ENCODE results near the gene ESPN. TPM values are rescaled to one million over a fixed set of nuclear protein-coding genes. Genes with fewer than 3 reads are reported as not detected.
A peak's percentile ranks its signal among the peaks of the same experiment; 100 is the strongest.

ESPN gene
- total RNA-seq, 1 experiment from 2014 or later = 9.3 TPM

GRCh38 chr1:6467224-6467623 lies 42.6 kb downstream of the ESPN start:
- H3K36me3 ChIP-seq (replicated peaks; ENCODE audit: control insufficient read depth, insufficient read depth, low read length) = peaks cover 12% of the 10 kb centered on the region
- H3K4me3 ChIP-seq (ENCODE audit: insufficient read depth, low read depth, low read length) = no peak overlapping the region
- DNase-seq = no peak
- H3K27me3 ChIP-seq (ENCODE audit: control insufficient read depth, insufficient read depth, low read length) = peaks cover 13% of the 10 kb centered on the region; the same call in 1 of the 2 replicates

GRCh38 chr1:6467744-6468688 lies 43.4 kb downstream of the ESPN start:
- no peak overlapping the region for H3K4me3 ChIP-seq (ENCODE audit: insufficient read depth, low read depth, low read length)
- peaks cover 12% of the 10 kb centered on the region for H3K36me3 ChIP-seq (replicated peaks; ENCODE audit: control insufficient read depth, insufficient read depth, low read length)
- no peak for DNase-seq
- H3K27me3 ChIP-seq (ENCODE audit: control insufficient read depth, insufficient read depth, low read length) = peaks cover 13% of the 10 kb centered on the region; the same call in 1 of the 2 replicates

GRCh38 chr1:6468729-6469461 lies 44.3 kb downstream of the ESPN start:
- Histone ChIP-seq H3K36me3 (replicated peaks; ENCODE audit: control insufficient read depth, insufficient read depth, low read length) (peaks cover 13% of the 10 kb centered on the region), H3K27me3 (ENCODE audit: control insufficient read depth, insufficient read depth, low read length) (peaks cover 13% of the 10 kb centered on the region; the same call in 1 of the 2 replicates), H3K4me3 (ENCODE audit: insufficient read depth, low read depth, low read length) (no peak overlapping the region)
- no peak for DNase-seq

- Histone ChIP-seq H3K36me3 (replicated peaks; ENCODE audit: control insufficient read depth, insufficient read depth, low read length) (peaks cover 13% of the 10 kb centered on the region), H3K27me3 (ENCODE audit: control insufficient read depth, insufficient read depth, low read length) (peaks cover 13% of the 10 kb centered on the region; the same call in 1 of the 2 replicates), H3K4me3 (ENCODE audit: insufficient read depth, low read depth, low read length) (peak overlapping the region; percentile 57)
- peak; percentile 84 for DNase-seq
These were observed 45.8 kb downstream of the ESPN start for GRCh38 chr1:6470132-6471085.

GRCh38 chr1:6471086-6471969 lies 46.8 kb downstream of the ESPN start:
- DNase-seq = peak; percentile 95
- H3K36me3 ChIP-seq (replicated peaks; ENCODE audit: control insufficient read depth, insufficient read depth, low read length) = peaks cover 13% of the 10 kb centered on the region
- H3K4me3 ChIP-seq (ENCODE audit: insufficient read depth, low read depth, low read length) = peak overlapping the region; percentile 57
- peaks cover 6% of the 10 kb centered on the region; the same call in 1 of the 2 replicates for H3K27me3 ChIP-seq (ENCODE audit: control insufficient read depth, insufficient read depth, low read length)

GRCh38 chr1:6471970-6472368 lies 47.4 kb downstream of the ESPN start:
- Histone ChIP-seq H3K4me3 (ENCODE audit: insufficient read depth, low read depth, low read length) (no peak overlapping the region), H3K27me3 (ENCODE audit: control insufficient read depth, insufficient read depth, low read length) (peaks cover 6% of the 10 kb centered on the region; the same call in 1 of the 2 replicates), H3K36me3 (replicated peaks; ENCODE audit: control insufficient read depth, insufficient read depth, low read length) (peaks cover 13% of the 10 kb centered on the region)
- DNase-seq = no peak

GRCh38 chr1:6472391-6472790 lies 47.8 kb downstream of the ESPN start:
- H3K27me3 ChIP-seq (ENCODE audit: control insufficient read depth, insufficient read depth, low read length) = peaks cover 6% of the 10 kb centered on the region; the same call in 1 of the 2 replicates
- peaks cover 13% of the 10 kb centered on the region for H3K36me3 ChIP-seq (replicated peaks; ENCODE audit: control insufficient read depth, insufficient read depth, low read length)
- peak; percentile 81 for DNase-seq
- no peak overlapping the region for H3K4me3 ChIP-seq (ENCODE audit: insufficient read depth, low read depth, low read length)

- no peak for DNase-seq
- Histone ChIP-seq H3K36me3 (replicated peaks; ENCODE audit: control insufficient read depth, insufficient read depth, low read length) (peaks cover 13% of the 10 kb centered on the region), H3K4me3 (ENCODE audit: insufficient read depth, low read depth, low read length) (no peak overlapping the region), H3K27me3 (ENCODE audit: control insufficient read depth, insufficient read depth, low read length) (peaks cover 6% of the 10 kb centered on the region; the same call in 1 of the 2 replicates)
These were observed 48.6 kb downstream of the ESPN start for GRCh38 chr1:6473156-6473555.

- peak; percentile 86 for DNase-seq
- peaks cover 6% of the 10 kb centered on the region; the same call in 1 of the 2 replicates for H3K27me3 ChIP-seq (ENCODE audit: control insufficient read depth, insufficient read depth, low read length)
- H3K4me3 ChIP-seq (ENCODE audit: insufficient read depth, low read depth, low read length) = no peak overlapping the region
- peaks cover 6% of the 10 kb centered on the region for H3K36me3 ChIP-seq (replicated peaks; ENCODE audit: control insufficient read depth, insufficient read depth, low read length)
These were observed 49.6 kb downstream of the ESPN start for GRCh38 chr1:6473974-6474814.

- H3K4me3 ChIP-seq (ENCODE audit: insufficient read depth, low read depth, low read length) = no peak overlapping the region
- peaks cover 3% of the 10 kb centered on the region for H3K36me3 ChIP-seq (replicated peaks; ENCODE audit: control insufficient read depth, insufficient read depth, low read length)
- peak; percentile 78 for DNase-seq
- H3K27me3 ChIP-seq (ENCODE audit: control insufficient read depth, insufficient read depth, low read length) = peaks cover 6% of the 10 kb centered on the region; the same call in 1 of the 2 replicates
These were observed 50.3 kb downstream of the ESPN start for GRCh38 chr1:6474815-6475282.

GRCh38 chr1:6475381-6476133 lies 51.0 kb downstream of the ESPN start:
- peak; percentile 97 for DNase-seq
- peaks cover 3% of the 10 kb centered on the region for H3K36me3 ChIP-seq (replicated peaks; ENCODE audit: control insufficient read depth, insufficient read depth, low read length)

GRCh38 chr1:6476483-6476882 lies 51.9 kb downstream of the ESPN start:
- no peaks in the 10 kb centered on the region; the same call in 1 of the 2 replicates for H3K27me3 ChIP-seq (ENCODE audit: control insufficient read depth, insufficient read depth, low read length)
- H3K36me3 ChIP-seq (replicated peaks; ENCODE audit: control insufficient read depth, insufficient read depth, low read length) = peaks cover 3% of the 10 kb centered on the region
- DNase-seq = no peak
- no peak overlapping the region for H3K4me3 ChIP-seq (ENCODE audit: insufficient read depth, low read depth, low read length)

More at GRCh38 chr1:6475381-6476133, 51.0 kb downstream of the ESPN start:
- H3K27me3 ChIP-seq (ENCODE audit: control insufficient read depth, insufficient read depth, low read length) = peaks cover 6% of the 10 kb centered on the region; the same call in 1 of the 2 replicates
- H3K4me3 ChIP-seq (ENCODE audit: insufficient read depth, low read depth, low read length) = no peak overlapping the region
